KG1 (cell line): ENCODE results near the gene TMEM178B.
"Not testable (repeated sequence)": the region's sequence is repeated elsewhere in the genome, so short reads cannot be mapped to it uniquely, and the experiment has no call there.

Experiments
- DNase-seq: peaks from one replicate; lab custom pipeline; 2025; lab: John Stamatoyannopoulos, UW

TMEM178B gene

DNA sequence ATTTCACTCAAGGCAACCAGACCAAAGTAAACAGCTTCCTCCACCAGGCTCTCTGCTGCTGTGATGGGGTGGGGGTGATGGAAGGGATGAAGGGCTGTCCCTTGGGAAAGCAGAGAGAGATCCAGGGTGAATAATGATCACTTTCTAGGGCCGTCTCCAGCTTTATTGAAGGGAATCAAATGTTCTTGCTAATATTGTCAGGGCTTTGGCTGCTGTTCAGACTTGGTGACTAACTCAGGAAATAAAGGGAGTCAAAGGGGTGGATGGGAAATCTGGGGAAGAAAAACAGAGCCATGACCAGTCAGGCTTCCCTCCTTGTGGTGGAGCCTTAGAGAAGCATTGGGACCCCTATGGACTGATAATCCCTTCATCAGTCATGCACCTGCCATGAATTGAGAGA lies 281.2 kb downstream of the TMEM178B start:
- DNase-seq: no peak

DNA sequence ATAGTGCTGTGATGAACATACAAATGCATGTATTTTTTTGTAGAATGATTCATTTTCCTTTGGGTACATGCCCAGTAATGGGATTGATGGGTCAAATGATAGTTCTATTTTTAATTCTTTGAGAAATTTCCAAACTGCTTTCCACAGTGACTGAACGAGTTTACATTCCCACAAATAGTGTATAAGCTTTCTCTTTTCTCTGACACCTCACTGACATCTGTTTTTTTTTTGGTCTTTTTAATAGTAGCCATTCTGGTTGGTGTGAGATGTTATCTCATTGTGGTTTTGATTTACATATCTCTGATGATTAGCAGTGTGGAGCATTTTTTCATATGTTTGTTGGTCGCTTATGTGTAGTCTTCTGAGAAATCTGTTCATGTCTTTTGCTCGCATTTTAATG lies 282.3 kb downstream of the TMEM178B start:
- no peak for DNase-seq

DNA sequence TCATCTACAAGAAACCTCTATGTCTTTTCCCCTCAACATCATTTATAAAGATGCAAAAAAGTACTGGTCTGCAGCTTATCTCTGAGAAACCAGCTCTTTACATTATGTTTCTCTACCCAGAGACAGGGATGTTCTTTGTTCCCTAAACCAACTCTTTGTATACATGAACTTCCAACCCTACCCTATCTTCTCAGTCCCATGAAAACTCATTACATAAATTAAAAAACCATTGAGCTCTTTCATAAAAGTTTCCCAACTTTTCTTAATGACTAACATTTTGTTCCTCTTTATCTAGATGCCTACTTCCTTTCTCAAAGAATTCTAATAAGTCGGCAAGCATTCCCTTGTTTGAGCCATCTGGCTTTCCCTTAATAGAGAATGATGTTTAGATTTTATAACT lies 284.5 kb downstream of the TMEM178B start:
- DNase-seq: no peak

DNA sequence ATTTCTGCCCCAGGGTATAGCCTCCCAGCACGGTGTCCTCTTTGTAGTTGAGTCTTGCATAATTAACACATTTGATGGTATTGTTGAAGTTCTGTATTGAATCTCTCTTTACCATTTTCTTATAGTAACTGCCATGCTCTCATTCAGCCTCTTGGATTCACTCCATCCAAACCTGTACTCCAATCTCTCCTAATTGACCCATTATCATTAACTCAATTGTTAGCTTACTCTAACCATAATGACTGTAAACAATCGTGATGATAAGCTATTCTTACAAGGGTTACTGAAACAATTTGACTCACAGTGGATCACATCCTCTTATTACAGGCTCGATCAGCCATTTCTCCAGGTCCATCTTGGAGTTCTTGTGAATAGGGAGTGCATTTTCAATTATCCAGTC lies 285.4 kb downstream of the TMEM178B start:
- no peak for DNase-seq

DNA sequence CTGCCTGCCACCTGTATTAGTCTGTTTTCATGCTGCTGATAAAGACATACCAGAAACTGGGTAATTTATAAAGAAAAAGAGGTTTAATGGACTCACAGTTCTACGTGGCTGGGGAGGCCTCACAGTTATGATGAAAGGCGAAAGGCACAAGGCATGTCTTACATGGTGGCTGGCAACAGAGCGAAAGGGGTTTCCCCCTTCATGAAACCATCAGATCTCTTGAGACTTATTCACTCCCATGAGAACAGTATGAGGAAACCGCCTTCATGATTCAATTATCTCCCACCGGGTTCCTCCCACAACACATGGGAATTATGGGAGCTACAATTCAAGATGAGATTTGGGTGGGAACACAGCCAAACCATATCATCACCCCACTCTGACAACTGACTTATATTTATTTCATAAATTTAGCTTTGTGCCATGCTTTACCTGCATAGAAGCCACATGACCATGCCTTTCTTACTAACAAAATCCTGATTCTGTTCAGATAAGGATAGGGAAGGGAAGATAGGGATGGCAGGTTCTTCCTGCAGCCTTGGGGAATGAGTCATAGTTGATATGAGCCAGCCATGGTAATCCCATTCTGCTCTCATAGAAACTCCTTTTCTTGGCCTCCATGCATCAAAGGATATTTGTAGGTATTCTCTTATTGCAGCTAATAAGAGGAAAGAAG lies 286.0 kb downstream of the TMEM178B start:
- no peak for DNase-seq

DNA sequence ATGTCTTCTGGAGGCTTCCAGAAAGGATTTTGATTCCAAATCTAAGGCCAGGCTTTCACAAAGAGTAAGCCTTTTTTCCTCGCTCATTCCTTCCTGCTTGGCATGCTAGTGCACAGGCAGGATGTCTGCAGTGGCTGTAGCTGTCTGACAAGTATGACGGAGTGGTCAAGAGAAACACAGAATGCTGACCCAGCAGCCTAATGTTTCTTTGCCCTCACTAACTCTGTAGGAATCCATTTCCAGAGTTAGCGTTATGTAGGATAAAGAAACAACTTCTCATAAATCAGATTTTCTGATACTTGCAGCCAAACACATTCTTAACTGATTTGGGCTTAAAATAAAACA lies 286.5 kb downstream of the TMEM178B start:
- no peak for DNase-seq

DNA sequence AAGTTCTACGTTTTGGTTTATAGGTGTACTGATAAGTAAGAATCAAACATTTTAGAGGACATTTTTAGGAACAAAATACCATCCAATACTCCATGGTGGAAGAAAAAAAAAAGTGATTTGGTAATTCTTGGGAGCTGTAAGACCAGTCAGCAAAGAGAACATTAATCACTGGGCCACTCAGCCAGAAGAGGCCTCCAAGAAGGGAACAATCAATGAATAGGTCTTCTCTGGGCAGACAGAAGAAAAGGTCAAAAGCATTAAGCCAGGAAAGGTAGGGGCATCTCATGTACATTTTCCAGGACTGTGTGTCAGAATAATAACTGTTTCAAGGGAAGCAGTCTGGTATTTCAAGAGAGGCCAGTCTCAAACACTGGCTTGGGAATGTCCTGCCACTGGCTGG lies 286.9 kb downstream of the TMEM178B start:
- no peak for DNase-seq

DNA sequence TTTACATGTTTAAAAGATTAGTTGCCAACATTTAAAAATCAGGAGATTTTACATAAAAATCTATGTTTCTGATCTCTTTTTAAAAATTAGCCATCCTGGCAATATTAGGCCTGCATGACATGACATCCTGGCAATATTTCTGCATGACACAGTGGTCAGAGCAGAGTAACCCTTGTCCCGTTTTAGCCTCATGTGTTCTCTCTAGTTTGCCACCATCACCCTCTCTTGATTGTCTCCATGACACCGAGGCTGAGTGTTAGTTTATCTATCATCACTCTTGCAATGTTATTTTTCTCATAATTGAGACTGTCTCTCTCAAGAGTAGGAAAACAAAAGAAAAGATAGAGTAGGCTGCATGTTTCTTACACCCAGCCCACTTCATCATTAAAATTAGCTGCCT lies 287.6 kb downstream of the TMEM178B start:
- DNase-seq: no peak

DNA sequence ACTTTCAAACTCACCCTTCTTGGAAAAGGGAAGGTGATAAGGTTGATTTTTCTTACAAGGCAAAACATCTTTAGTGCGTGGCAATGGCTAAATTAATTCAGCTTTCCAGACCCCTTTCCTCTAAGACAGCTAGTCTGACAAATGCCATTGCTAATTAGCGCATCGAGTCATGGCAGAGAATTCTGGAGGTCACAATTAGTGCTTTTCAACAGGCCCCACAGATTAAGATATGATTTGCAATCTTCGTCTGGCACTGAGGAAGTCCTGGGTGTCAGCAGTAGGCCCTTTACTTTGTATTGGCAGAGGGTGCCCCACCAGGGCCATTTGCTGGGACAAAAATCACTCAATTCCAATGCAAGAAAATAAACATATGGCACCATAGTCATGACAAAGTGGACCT lies 288.1 kb downstream of the TMEM178B start:
- no peak for DNase-seq

DNA sequence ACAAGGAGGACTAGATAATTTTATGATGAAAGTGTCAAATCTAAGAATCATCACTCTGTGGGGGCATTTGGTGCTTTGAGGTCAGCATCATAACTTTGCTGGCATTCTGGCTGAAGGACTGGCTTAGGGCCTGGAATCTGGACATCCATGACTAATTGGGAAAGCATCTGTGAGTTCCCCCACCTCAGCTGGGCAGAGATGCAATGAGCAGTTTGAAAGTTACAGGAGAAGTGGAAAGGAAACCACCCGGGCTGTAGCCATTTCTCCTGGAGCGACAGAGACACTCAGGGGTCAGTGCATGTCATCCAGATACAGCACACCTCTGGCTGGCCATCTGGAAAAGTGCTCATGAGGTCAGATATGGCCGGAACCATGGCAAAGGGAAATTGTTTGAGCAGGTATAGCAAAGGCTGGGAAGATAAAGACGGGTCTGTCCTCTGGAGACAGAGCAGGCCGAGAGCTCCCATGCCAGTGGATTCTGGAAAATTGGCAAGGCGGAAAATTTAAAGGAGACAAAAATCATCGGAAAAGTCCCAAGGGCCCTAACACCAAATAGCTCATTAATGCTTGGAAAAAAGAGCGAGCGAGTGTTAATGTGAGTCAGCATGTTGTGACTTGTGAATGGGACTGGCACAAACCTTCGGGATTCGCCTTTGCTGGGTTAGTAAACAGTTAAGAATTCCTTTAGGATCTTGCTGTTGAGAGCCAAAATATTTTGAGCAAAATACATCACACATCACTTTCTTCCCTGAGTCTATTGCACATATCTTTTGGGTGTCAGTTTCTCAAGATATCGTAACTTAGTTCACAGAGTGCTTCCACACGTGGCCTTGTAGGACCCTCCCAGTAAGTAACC lies 288.9 kb downstream of the TMEM178B start:
- no peak for DNase-seq

DNA sequence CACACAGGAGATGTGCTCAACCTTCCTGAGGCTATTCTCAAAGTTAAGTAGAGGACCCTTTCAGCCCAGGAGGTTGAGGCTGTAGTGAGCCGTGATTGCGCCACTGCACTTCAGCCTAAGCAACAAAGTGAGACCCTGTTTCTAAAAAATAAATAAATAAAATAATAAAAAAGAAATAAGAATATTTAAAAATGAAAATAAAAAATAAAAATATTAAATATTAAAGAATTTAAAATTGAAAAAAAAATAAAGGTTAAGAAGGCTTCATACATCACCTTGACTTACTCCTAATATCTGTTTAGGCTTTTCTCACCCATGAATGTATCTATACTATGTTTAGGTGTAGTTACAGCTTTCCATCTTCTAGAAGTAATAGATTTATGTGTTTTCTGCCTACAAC lies 289.9 kb downstream of the TMEM178B start:
- DNase-seq: no peak

DNA sequence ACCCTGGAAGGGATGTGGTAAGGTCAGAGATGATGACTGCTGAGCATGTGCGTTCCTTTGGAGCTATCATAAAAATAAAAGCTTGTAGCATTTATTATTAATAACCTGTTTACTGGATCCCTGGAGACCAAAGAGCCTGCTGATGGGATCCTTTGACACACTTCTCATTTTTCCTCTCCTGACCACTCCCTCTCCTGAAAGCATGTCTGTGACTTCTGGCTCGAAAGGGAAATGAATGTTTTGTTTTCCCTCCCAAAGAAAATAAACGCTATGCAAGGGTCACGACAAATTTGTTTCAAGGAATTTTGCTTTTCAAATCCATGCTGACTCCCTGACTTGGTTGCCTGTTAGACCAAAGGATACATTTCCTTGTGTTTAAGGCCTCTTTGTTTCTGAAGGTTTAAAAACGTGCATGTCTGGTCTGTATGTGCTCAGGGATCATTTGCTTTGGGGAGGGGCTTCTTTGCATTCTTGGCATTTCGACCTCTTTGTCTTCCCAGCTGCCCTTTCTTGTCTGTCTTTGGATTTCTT lies 292.3 kb downstream of the TMEM178B start:
- no peak for DNase-seq

DNA sequence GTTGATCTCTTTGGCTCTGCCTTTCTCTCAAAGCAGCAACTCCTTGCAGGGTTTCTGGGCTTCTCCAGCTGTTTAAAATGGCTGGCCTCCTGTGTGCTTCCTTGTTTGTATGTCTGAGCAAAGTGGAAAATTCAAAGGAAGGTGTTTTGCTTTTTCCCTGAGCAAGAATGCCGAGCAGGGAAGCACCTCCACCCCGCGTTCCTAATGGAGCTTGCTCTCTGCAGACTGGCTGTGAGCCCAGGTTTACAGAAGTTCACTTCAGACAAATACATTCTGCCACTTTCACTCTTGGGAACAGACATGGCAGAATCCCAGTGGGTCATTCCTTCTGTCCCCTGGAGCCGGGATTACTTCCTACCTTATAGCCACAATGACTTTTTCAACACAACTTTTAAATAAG lies 295.6 kb downstream of the TMEM178B start:
- no peak for DNase-seq

DNA sequence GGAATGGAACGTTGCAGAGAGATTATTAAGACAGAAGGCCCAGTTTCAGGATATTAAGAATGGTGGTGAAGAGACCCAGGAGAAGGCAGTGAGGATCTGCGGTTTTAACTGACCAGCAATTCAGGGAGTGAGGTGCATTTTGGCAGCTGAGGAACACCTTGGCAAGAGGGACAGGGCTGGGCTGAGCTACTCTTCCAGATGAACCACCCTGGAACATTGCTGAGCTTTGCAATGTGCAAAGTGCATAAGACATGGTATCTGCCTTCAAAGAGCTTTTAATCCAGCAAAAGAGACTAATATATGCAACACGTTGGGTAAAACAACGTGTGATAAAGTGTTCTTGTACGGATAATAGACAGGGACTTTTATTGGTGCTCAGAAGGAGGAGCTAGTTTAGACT lies 296.3 kb downstream of the TMEM178B start:
- no peak for DNase-seq

DNA sequence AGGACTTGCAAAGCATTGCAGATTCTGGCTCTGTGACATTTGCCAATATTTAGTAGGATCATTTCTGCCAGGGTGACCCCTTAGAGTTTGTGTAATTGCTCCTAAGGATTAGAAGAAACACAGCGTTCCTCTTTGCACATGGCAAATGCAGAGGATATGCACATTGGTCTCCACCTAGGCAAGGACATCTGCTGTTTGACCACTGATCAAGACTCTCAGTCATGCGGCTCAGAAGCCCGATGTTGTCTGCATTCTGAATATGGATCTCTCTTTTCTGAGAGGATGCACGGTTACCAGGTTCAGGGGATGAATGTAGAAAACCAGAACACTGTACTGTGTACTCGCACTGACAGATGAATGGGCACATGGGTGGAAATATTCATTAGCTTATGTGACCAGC lies 296.8 kb downstream of the TMEM178B start:
- DNase-seq: no peak

DNA sequence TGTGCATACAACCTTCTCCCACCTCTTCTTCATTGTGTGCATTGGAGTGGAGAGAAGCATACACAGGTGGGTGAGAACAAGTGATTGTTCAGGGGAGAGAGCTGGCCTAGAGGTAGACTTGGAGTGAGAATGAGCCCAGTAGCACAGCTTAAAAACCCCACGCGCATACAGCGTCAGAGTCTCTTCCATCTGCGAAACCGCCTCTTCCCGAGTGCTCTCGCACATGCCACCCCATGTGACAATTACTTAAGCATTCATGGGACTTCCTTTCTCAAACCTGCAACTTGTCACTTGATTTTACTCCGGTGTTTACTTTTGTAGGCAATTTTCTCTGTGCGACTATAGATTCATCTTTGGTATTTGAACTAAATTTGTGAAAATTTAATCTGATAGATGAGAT lies 300.6 kb downstream of the TMEM178B start:
- DNase-seq: no peak

DNA sequence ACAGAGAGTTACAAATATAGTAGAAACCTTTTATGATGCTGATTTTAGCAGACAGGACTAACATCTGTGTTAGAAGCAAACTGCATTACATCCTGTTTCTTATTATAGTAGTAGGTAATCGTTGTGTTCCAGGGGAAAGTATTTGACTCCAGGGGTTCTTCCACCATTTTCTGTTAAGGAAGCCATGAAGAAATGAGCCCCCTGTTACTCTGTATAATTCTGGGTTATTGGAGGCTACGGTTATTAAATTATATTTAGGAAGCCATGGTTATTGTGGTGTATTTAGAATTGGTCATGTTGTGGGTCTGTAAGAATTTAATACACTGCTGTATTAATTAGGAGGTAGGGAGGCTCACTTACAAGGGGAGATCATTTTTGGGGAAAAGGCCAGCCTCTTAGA lies 301.6 kb downstream of the TMEM178B start:
- DNase-seq: no peak

DNA sequence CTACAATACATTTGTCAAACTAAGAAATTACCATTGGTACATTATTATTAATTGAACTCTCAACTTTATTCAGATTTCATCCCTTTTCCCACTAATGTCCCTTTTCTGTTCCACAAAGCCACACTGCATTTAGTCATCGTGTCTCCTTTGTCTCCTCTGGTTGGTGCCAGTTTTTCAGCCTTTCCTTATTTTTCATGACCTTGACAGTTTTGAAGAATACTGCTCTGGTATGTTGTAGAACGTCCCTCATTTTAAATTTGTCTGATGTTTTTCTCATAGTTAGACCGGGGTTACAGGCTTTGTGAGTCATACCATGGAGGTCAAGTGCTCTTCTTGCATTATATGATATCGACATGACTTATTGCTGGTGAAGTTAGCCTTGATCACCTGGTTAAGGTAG lies 304.0 kb downstream of the TMEM178B start:
- DNase-seq: no peak

DNA sequence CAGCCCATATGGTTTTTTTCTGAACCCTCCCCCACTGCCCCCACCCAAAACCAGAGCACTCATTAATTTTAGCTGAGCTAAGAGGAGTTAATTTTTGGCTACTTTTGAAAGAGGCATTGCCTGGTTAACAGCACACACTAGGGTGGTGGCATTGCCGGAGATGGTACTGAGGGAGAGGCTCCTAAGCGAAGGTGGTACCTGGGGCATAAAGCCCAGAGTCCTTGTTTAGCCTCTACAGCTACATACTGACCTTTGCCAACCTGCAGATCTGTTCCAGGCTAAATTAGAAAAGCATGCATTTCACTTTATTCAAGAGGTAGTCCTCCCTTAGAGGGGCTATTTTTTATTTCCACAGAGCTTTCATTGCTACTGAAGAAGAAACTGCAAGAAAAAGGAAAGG lies 304.5 kb downstream of the TMEM178B start:
- no peak for DNase-seq

DNA sequence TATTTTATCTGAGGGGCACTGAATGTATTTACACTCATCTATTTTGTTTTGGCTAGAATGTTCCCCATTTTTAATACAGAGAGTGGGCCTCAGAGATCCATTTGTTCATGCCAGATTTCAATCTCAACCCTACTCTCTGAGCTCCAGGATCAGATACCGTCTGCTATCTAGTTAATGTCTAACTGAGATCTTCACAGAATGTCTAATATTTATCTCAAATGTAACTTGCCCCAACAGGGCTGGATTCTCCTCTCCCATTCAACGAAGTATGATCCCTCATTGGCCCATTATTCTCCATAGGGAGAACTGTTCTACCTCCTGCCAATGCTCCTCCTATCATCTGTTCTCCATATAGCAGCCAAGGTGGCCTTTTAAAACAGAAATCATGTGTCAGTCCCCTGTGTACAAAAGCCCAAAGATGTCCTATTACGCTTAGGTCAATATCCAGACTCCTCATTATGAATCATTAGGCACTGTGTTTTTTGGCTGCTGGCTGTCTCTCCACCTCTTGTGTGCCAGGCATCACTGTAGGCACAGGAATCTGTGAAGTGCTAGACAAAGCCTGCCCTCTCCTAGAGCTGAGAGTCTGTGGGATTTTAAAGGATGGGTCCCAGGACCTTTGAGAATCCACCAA lies 308.0 kb downstream of the TMEM178B start:
- no peak for DNase-seq

DNA sequence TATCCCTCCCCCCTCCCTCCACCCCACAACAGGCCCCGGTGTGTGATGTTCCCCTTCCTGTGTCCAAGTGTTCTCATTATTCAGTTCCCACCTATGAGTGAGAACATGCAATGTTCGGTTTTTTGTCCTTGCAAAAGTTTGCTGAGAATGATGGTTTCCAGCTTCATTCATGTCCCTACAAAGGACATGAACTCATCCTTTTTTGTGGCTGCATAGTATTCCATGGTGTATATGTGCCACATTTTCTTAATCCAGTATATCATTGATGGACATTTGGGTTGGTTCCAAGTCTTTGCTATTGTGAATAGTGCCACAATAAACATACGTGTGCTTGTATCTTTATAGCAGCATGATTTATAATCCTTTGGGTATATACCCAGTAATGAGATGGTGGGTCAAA lies 309.5 kb downstream of the TMEM178B start:
- not testable (repeated sequence) for DNase-seq

DNA sequence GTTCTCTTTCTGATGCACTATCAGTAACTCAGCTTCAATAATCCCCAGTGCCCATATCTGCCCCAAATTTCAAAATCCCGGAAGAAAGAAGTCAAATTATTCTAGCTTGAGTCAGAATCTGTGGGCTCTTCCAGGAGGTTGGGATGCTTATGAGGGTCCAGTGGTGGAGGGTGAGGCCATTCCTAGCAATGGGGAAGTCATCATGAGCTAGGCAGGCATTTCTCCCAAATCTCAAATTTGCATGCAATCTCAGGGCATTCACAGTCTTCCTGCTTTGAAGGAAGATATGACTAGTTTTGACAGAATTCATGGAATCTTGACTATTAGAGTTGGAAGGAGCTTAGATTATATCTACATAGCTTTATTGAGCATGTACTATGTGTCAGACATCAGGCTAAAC lies 313.0 kb downstream of the TMEM178B start:
- DNase-seq: no peak
